ENCODE data around the gene FAM53A.

DNA sequence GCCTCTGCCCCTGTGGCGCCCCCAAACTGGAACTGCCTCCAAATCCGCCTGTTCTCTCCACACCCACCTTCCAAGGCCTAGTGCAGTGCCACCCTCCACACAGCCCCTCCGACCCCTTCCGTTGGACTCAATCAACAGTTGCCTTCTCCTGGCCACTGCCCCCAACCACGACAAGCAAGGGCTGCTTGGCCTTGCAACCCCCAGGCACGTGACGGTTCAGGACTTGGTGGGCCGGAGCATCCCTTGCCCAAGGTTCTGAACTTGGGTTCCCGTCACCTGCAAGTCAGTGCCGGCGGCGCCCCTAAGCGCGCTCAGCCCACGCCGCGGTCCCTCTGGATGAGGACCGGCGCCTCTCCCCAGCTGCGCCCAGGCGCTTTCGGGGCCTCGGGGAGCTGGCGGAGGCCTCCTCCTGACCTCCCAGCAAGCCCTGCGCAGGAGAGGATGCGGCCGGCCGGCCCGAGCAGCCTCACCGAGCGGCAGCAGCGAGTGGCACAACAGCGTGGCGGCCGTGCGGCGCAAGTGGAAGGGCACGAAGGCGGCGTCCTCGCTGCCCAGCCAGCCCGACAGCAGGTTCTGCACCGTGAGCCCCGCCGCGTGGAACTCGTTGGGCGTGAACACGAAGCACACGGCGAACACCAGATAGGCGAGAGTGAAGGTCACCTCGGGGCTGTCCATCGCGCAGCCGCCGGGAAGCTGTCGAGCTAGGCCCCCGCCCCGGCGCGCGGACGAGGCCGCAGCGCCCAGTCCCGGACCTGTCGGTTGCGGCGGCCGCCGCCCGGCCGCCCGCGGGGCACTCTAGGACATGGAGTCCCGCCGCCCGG, 36.3 kb upstream of the FAM53A start:
- TF ChIP-seq CTCF (IDR thresholded peaks at IDR 0.05) (no peak), EP300 (IDR thresholded peaks at IDR 0.05) (no peak), RAD21 (conservative IDR thresholded peaks at IDR 0.05 in 1 of 2, IDR thresholded peaks at IDR 0.05 in 1 of 2) (no peak), POLR2A (IDR thresholded peaks at IDR 0.05; ENCODE audit: low read length) (peak; percentile 32; the same call in 1 of the 2 replicates), POLR2AphosphoS2 (conservative IDR thresholded peaks at IDR 0.05; ENCODE audit: low read length) (no peak), BHLHE40 (IDR thresholded peaks at IDR 0.05; ENCODE audit: low read depth, low read length) (no peak), MAFK (IDR thresholded peaks at IDR 0.05; ENCODE audit: partially characterized antibody) (no peak), REST (IDR thresholded peaks at IDR 0.05) (no peak), USF2 (IDR thresholded peaks at IDR 0.05) (0 out of 2 replicates have a peak, but pooled peaks have one; percentile 5), MAX (IDR thresholded peaks at IDR 0.05) (peak; percentile 16; the same call in 1 of the 2 replicates), HES2 (IDR thresholded peaks at IDR 0.05) (no peak)

Measured in A549 (cell line).